ENCODE data around the gene GOLIM4. TPM values are rescaled to one million over a fixed set of nuclear protein-coding genes. Genes with fewer than 3 reads are reported as not detected.

The GOLIM4 gene
- total and polyA plus RNA-seq, 2 of the 13 experiments (the other 11 are each of a cell fraction or from before 2014, with no cell fraction given) = 10.9 to 47.7 TPM

GRCh38 chr3:167983583-167983982, 112.1 kb downstream of the GOLIM4 start:
- H3K4me3 ChIP-seq (replicated peaks in 1 of 3; ENCODE audit: insufficient read depth in 1 of 3, low read depth in 2 of 3, low read length in 3 of 3) = no peak overlapping the region
- no peaks in the 10 kb centered on the region for H3K36me3 ChIP-seq (replicated peaks in 1 of 2; ENCODE audit: control insufficient read depth in 1 of 2, insufficient read depth in 2 of 2, low read length in 2 of 2)
- no peak for FAIRE-seq
- peaks cover 3% of the 10 kb centered on the region for H3K4me1 ChIP-seq (ENCODE audit: insufficient read depth, low read length)
- intact Hi-C loops (cut with micrococcal nuclease; ENCODE audit: unreplicated experiment) (no loop called here), in situ Hi-C loops (cut with HindIII; ENCODE audit: extremely low pct_ligation_motif_present, low pct_unique_long_range_greater_than_20kb) (no loop called here)
- ATAC-seq = no peak
- no peak overlapping the region for H3K4me2 ChIP-seq (ENCODE audit: low read depth, low read length)
- no peak overlapping the region for H2AFZ ChIP-seq (ENCODE audit: low read length)
- H3K27ac ChIP-seq (ENCODE audit: extremely low read length, insufficient read depth, low read length) = no peak overlapping the region
- no peak for TF ChIP-seq RFX3 (CRISPR knock-in tag; IDR thresholded peaks at IDR 0.05)
- TF ChIP-seq ZSCAN22 (CRISPR knock-in tag; IDR thresholded peaks at IDR 0.05) = no peak
- no peak for TF ChIP-seq ZNF597 (CRISPR knock-in tag; IDR thresholded peaks at IDR 0.05)
- TF ChIP-seq ZNF446 (CRISPR knock-in tag; IDR thresholded peaks at IDR 0.05) = no peak
- no peak for TF ChIP-seq NRL (CRISPR knock-in tag; IDR thresholded peaks at IDR 0.05; ENCODE audit: borderline replicate concordance)
- H3K79me2 ChIP-seq (ENCODE audit: insufficient read depth, low read length) = no peaks in the 10 kb centered on the region
- BruUV-seq (replicated peaks) = no TSS peak
- H3K27me3 ChIP-seq (ENCODE audit: control insufficient read depth in 1 of 2, insufficient read depth in 2 of 2, low read length in 2 of 2) = no peaks in the 10 kb centered on the region
- H3K9ac ChIP-seq (ENCODE audit: insufficient read depth, low read depth, low read length) = no peak overlapping the region
- no peak for DNase-seq (ENCODE audit: low spot score)
- ChIA-PET CTCF (ENCODE audit: low intra/inter-chr PET ratio, low total read pairs) (no interaction called here), POLR2A (no interaction called here)
- 2% methylated on average over 2 of the region's 2 CpGs for WGBS (ENCODE audit: low lambda C conversion rate)
- no peaks in the 10 kb centered on the region for H4K20me1 ChIP-seq (ENCODE audit: insufficient read depth, low read length)
- no peaks in the 10 kb centered on the region for H3K9me3 ChIP-seq (ENCODE audit: low read length)

GRCh38 chr3:167978486-167978885, 117.2 kb downstream of the GOLIM4 start:
- CTCF ChIA-PET (ENCODE audit: low intra/inter-chr PET ratio, low total read pairs) = no interaction called here
- H3K4me1 ChIP-seq (ENCODE audit: insufficient read depth, low read length) = peaks cover 31% of the 10 kb centered on the region
- H3K27me3 ChIP-seq (ENCODE audit: control insufficient read depth in 1 of 2, insufficient read depth in 2 of 2, low read length in 2 of 2) = no peaks in the 10 kb centered on the region
- no TSS peak for BruUV-seq (replicated peaks)
- no peak for TF ChIP-seq SCMH1 (CRISPR knock-in tag; IDR thresholded peaks at IDR 0.05; ENCODE audit: borderline replicate concordance)
- TF ChIP-seq MED13 (CRISPR knock-in tag; IDR thresholded peaks at IDR 0.05) = no peak
- TF ChIP-seq HNRNPH1 (optimal IDR thresholded peaks at IDR 0.05; ENCODE audit: low read depth, low read length) = no peak
- TF ChIP-seq ZNF18 (CRISPR knock-in tag; IDR thresholded peaks at IDR 0.05; ENCODE audit: insufficient replicate concordance) = no peak
- no peak for TF ChIP-seq ZNF775 (CRISPR knock-in tag; IDR thresholded peaks at IDR 0.05; ENCODE audit: borderline replicate concordance)
- no peak for TF ChIP-seq DMTF1 (CRISPR knock-in tag; IDR thresholded peaks at IDR 0.05)
- TF ChIP-seq ZSCAN29 (CRISPR knock-in tag; conservative IDR thresholded peaks at IDR 0.05) = no peak
- POLR2A ChIA-PET = no interaction called here
- no peak overlapping the region for H3K27ac ChIP-seq (ENCODE audit: extremely low read length, insufficient read depth, low read length)
- H3K9me3 ChIP-seq (ENCODE audit: low read length) = no peaks in the 10 kb centered on the region
- H3K36me3 ChIP-seq (replicated peaks in 1 of 2; ENCODE audit: control insufficient read depth in 1 of 2, insufficient read depth in 2 of 2, low read length in 2 of 2) = no peaks in the 10 kb centered on the region
- intact Hi-C loops (cut with micrococcal nuclease; ENCODE audit: unreplicated experiment) (no loop called here), in situ Hi-C loops (cut with HindIII; ENCODE audit: extremely low pct_ligation_motif_present, low pct_unique_long_range_greater_than_20kb) (no loop called here)
- no peak for DNase-seq (ENCODE audit: low spot score)
- H3K79me2 ChIP-seq (ENCODE audit: insufficient read depth, low read length) = no peaks in the 10 kb centered on the region
- no peak for FAIRE-seq
- H3K9ac ChIP-seq (ENCODE audit: insufficient read depth, low read depth, low read length) = no peak overlapping the region
- no peak overlapping the region for H3K4me2 ChIP-seq (ENCODE audit: low read depth, low read length)
- H4K20me1 ChIP-seq (ENCODE audit: insufficient read depth, low read length) = no peaks in the 10 kb centered on the region
- no peak overlapping the region for H2AFZ ChIP-seq (ENCODE audit: low read length)
- 13% methylated on average over 1 of the region's 1 CpG for WGBS (ENCODE audit: low lambda C conversion rate)
- no peak overlapping the region for H3K4me3 ChIP-seq (replicated peaks in 1 of 3; ENCODE audit: insufficient read depth in 1 of 3, low read depth in 2 of 3, low read length in 3 of 3)
- no peak for ATAC-seq

Measured in HepG2 (cell line).